Thoracic aorta (tissue), 2 donors: ENCODE measurements around the gene MLXIP. TPM values are rescaled to one million over a fixed set of nuclear protein-coding genes. Genes with fewer than 3 reads are reported as not detected.
"Not testable (repeated sequence)": the region's sequence is repeated elsewhere in the genome, so short reads cannot be mapped to it uniquely, and the experiment has no call there.

Experiments
- ATAC-seq: fragments of 150-250 bp; one replicate; pipeline ENCODE4 v1.8.0; 2017; ENCODE audit warnings: low read depth; ENCODE audit not compliant: insufficient number of reproducible peaks, low FRiP score
- DNase-seq: peaks from one replicate; pipeline ENCODE4 v3.0.0-alpha.2; 2020; ENCODE audit warnings: low spot score
- H3K27ac ChIP-seq, 2 donors: fragments of 200-600 bp; sonication (generic); 1 replicate in 1 of 2; 2 replicates in 1 of 2; pipeline ENCODE4 v1.5.1; 2016; ENCODE audit warnings: mild to moderate bottlenecking in 2 of 2, moderate library complexity in 2 of 2
- H3K27me3 ChIP-seq: fragments of 200-600 bp; sonication (generic); replicated peaks from 2 replicates; pipeline ENCODE4 v1.6.0; 2016; ENCODE audit warnings: mild to moderate bottlenecking; ENCODE audit not compliant: insufficient read depth
- H3K36me3 ChIP-seq: fragments of 200-600 bp; sonication (generic); one replicate; pipeline ENCODE4 v1.5.1; 2016
- H3K4me1 ChIP-seq, 2 donors: fragments of 200-600 bp; sonication (generic); 1 replicate in 1 of 2; 2 replicates in 1 of 2; pipeline versions ENCODE4 v1.5.1 to v1.6.0; 2016; ENCODE audit warnings: low read depth in 2 of 2, mild to moderate bottlenecking in 1 of 2; ENCODE audit not compliant: control insufficient read depth in 1 of 2
- H3K4me3 ChIP-seq: fragments of 200-600 bp; sonication (generic); 2 replicates; pipeline ENCODE4 v1.5.1; 2016; ENCODE audit warnings: mild to moderate bottlenecking
- H3K9me3 ChIP-seq: fragments of 200-600 bp; sonication (generic); 2 replicates; pipeline ENCODE4 v1.5.1; 2016
- total RNA-seq, 2 donors: library from RNA; depleted of rRNA; stranded (reverse); fragments of >200 nt; gene quantifications; one replicate each; pipeline versions ENCODE4 v1.1.0 to v1.2.3, GENCODE V29; 2016
- TF ChIP-seq, protein P1 (sequence below): fragments of 200-600 bp; sonication (generic); IDR thresholded peaks from one replicate; pipeline ENCODE4 v1.5.1; 2019; ENCODE audit warnings: antibody characterized with exemption

Gene MLXIP
- total RNA-seq, 2 donors from 2014 or later = 35.5 to 50.3 TPM

GRCh38 chr12:122049827-122050226 is 28.7 kb upstream of the MLXIP start:
- Histone ChIP-seq H3K27ac (no peak overlapping the region), H3K36me3 (peaks cover 6% of the 10 kb centered on the region), H3K27me3 (no peaks in the 10 kb centered on the region), H3K4me1 (peaks cover 6 to 24% of the 10 kb centered on the region in 2 donors), H3K9me3 (no peaks in the 10 kb centered on the region), H3K4me3 (no peak overlapping the region)
- DNase-seq (no peak), ATAC-seq (no peak)
- TF ChIP-seq, protein P1, sequence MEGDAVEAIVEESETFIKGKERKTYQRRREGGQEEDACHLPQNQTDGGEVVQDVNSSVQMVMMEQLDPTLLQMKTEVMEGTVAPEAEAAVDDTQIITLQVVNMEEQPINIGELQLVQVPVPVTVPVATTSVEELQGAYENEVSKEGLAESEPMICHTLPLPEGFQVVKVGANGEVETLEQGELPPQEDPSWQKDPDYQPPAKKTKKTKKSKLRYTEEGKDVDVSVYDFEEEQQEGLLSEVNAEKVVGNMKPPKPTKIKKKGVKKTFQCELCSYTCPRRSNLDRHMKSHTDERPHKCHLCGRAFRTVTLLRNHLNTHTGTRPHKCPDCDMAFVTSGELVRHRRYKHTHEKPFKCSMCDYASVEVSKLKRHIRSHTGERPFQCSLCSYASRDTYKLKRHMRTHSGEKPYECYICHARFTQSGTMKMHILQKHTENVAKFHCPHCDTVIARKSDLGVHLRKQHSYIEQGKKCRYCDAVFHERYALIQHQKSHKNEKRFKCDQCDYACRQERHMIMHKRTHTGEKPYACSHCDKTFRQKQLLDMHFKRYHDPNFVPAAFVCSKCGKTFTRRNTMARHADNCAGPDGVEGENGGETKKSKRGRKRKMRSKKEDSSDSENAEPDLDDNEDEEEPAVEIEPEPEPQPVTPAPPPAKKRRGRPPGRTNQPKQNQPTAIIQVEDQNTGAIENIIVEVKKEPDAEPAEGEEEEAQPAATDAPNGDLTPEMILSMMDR = no peak

GRCh38 chr12:122050706-122051105 is 27.9 kb upstream of the MLXIP start:
- no peak for DNase-seq
- ATAC-seq = no peak
- Histone ChIP-seq H3K4me1 (peaks cover 6 to 24% of the 10 kb centered on the region in 2 donors), H3K36me3 (peaks cover 14% of the 10 kb centered on the region), H3K27ac (peak overlapping the region; percentile 75 to 82), H3K4me3 (no peak overlapping the region), H3K27me3 (no peaks in the 10 kb centered on the region), H3K9me3 (no peaks in the 10 kb centered on the region)
- TF ChIP-seq, protein P1 = no peak

DNA sequence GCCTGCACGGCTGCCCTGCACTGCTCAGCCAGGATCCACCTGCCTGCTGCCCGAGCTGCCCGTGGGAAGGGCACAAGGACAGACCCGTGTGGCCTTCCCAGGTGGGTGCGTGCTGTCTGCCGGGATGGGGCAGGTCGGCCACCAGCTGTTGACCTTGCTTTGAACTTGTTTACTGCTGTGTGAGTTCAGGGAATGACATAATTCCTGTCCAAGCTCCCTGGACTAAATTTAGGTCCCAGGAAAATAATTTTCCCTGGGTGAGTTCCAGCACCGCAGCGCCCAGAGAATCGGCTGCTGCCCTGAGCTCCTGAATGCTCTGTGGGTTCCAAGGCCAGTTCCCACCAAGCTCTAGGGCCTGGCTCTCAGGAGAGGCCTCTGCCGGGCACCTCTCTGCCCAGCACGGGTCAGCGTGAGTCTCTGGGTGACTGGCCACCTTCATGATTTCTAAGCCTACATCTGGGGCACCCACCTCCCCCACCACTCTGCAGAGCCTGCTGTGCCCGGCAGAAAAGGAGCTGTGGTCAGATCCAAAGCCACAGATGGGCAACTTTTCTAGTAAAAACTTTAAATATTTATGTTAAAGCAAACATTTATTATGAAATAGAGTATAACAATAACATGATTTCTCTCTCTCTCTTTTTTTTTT is 27.2 kb upstream of the MLXIP start:
- no peaks in the 10 kb centered on the region for H3K9me3 ChIP-seq
- TF ChIP-seq, protein P1 = no peak
- H3K4me1 ChIP-seq = peaks cover 6 to 24% of the 10 kb centered on the region in 2 donors
- H3K27ac ChIP-seq = peak overlapping the region; percentile 75 to 82
- no peaks in the 10 kb centered on the region for H3K27me3 ChIP-seq
- peak overlapping the region; percentile 16 for H3K4me3 ChIP-seq
- peak; percentile 24 for ATAC-seq
- DNase-seq = no peak
- peaks cover 20% of the 10 kb centered on the region for H3K36me3 ChIP-seq

DNA sequence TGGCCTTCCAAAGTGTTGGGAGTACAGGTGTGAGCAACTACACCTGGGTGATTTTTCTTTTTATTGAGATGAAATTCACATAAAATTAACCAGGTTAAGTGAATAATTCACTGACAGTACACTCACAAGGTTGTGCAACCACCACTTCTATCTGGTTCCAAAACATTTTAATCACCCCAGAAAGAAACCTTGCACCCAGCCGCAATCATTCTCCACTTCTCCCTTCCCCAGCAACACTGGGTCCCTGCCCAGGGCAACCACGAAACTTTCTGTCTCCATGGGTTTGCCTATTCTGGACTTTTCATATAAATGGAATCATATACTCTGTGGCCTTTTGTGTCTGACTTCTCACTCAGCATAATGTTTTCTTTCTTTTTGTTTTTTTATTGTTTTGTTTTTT is 26.3 kb upstream of the MLXIP start:
- ATAC-seq (no peak), DNase-seq (no peak)
- H3K27me3 ChIP-seq = no peaks in the 10 kb centered on the region
- H3K9me3 ChIP-seq = no peaks in the 10 kb centered on the region
- H3K4me1 ChIP-seq = peaks cover 6 to 24% of the 10 kb centered on the region in 2 donors
- no peak overlapping the region for H3K27ac ChIP-seq
- TF ChIP-seq, protein P1 = no peak
- H3K4me3 ChIP-seq = no peak overlapping the region
- H3K36me3 ChIP-seq = peaks cover 19% of the 10 kb centered on the region

GRCh38 chr12:122054842-122055520 is 23.6 kb upstream of the MLXIP start:
- Histone ChIP-seq H3K27ac (no peak overlapping the region), H3K4me1 (peaks cover 6 to 24% of the 10 kb centered on the region in 2 donors), H3K9me3 (no peaks in the 10 kb centered on the region), H3K36me3 (peaks cover 31% of the 10 kb centered on the region), H3K27me3 (no peaks in the 10 kb centered on the region), H3K4me3 (no peak overlapping the region)
- DNase-seq (no peak), ATAC-seq (no peak)
- TF ChIP-seq, protein P1 = no peak

DNA sequence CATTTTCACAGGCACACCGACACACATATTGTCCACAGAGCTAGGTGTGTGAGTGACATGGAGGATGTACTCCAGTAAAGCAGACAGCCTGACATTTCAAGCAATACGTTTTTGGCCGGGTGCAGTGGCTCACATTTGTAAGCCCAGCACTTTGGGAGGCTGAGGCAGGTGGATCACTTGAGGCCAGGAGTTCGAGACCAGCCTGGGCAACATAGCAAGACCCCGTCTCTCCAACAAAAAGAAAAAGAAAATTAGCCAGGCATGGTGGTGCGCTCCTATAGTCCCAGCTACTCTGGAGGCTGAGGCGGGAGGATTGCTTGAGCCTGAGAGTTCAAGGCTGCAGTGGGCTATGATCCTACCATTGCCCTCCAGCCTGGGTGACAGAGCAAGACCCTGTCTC is 22.1 kb upstream of the MLXIP start:
- not testable (repeated sequence) for H3K9me3 ChIP-seq, H3K27me3 ChIP-seq, H3K27ac ChIP-seq, DNase-seq, H3K4me3 ChIP-seq, ATAC-seq
- Histone ChIP-seq H3K36me3 (peaks cover 31% of the 10 kb centered on the region), H3K4me1 (peaks cover 3 to 14% of the 10 kb centered on the region in 2 donors)
